PC-9 (cell line): ENCODE data around the gene AMT. TPM values are rescaled to one million over a fixed set of nuclear protein-coding genes. Genes with fewer than 3 reads are reported as not detected.
A peak's percentile ranks its signal among the peaks of the same experiment; 100 is the strongest.

ENCODE experiments used
- BruUV-seq: library from RNA; stranded (reverse); fragments of 400-500 nt; replicated peaks from 2 replicates; lab custom pipeline; 2021; lab: Mats Ljungman, UMichigan
- CTCF ChIA-PET: fragments of 300-600 bp; sonication (Branson Sonifier 250); formaldehyde crosslinking; loops from one replicate; lab custom pipeline; 2022; ENCODE audit warnings: antibody characterized with exemption; lab: Charles Lee
- POLR2A ChIA-PET: fragments of 300-600 bp; sonication (Branson Sonifier 250); formaldehyde crosslinking; loops from one replicate; lab custom pipeline; 2022; ENCODE audit warnings: antibody characterized with exemption; ENCODE audit not compliant: unreplicated experiment; lab: Charles Lee
- DNase-seq, 2 experiments: peaks; one replicate each; pipeline versions ENCODE4 v3.0.0 to v3.0.0-alpha.2; 2015 to 2022; ENCODE audit warnings: mixed read lengths in 1 of 2
- H2AFZ ChIP-seq: fragments of 200-600 bp; sonication (generic); 2 replicates; pipeline ENCODE4 v1.8.1; 2017; ENCODE audit warnings: antibody characterized with exemption
- H3F3A ChIP-seq: fragments of 200-600 bp; sonication (generic); 2 replicates; pipeline ENCODE4 v1.8.1; 2017; ENCODE audit warnings: antibody characterized with exemption, mild to moderate bottlenecking, low read depth; ENCODE audit not compliant: insufficient read depth
- H3K27ac ChIP-seq: fragments of 200-600 bp; sonication (generic); 2 replicates; pipeline ENCODE4 v1.6.1; 2016; ENCODE audit warnings: mixed run types
- H3K27me3 ChIP-seq: fragments of 200-600 bp; sonication (generic); 2 replicates; pipeline ENCODE4 v1.6.1; 2016; ENCODE audit warnings: low read depth, mixed run types; ENCODE audit not compliant: insufficient read depth
- H3K36me3 ChIP-seq: fragments of 200-600 bp; sonication (generic); 2 replicates; pipeline ENCODE4 v1.6.1; 2016; ENCODE audit warnings: low read depth, mixed run types
- H3K4me1 ChIP-seq: fragments of 200-600 bp; sonication (generic); replicated peaks from 2 replicates; pipeline ENCODE4 v1.6.1; 2016; ENCODE audit warnings: mixed run types; ENCODE audit not compliant: insufficient read depth
- H3K4me2 ChIP-seq: fragments of 200-600 bp; sonication (generic); 2 replicates; pipeline ENCODE4 v1.6.1; 2017; ENCODE audit warnings: mixed run types
- H3K4me3 ChIP-seq: fragments of 200-600 bp; sonication (generic); 2 replicates; pipeline ENCODE4 v1.6.1; 2016; ENCODE audit warnings: mixed run types
- H3K79me2 ChIP-seq: fragments of 200-600 bp; sonication (generic); 2 replicates; pipeline ENCODE4 v1.6.1; 2017; ENCODE audit warnings: low read depth, mixed run types
- H3K9me2 ChIP-seq: fragments of 200-600 bp; sonication (generic); 2 replicates; pipeline ENCODE4 v1.8.1; 2017; ENCODE audit warnings: mild to moderate bottlenecking; ENCODE audit not compliant: insufficient read depth
- H3K9me3 ChIP-seq: fragments of 200-600 bp; sonication (generic); 2 replicates; pipeline ENCODE4 v1.8.1; 2016; ENCODE audit warnings: low read depth; ENCODE audit not compliant: insufficient read depth
- H4K20me1 ChIP-seq: fragments of 200-600 bp; sonication (generic); 2 replicates; pipeline ENCODE4 v1.8.1; 2017; ENCODE audit not compliant: insufficient read depth
- EZH2 ChIP-seq: fragments of 200-600 bp; sonication (generic); IDR thresholded peaks from 2 replicates; pipeline ENCODE4 v1.8.0; 2017; ENCODE audit warnings: antibody characterized with exemption, low read depth
- intact Hi-C: fragments of 100-400 bp; cut with micrococcal nuclease; formaldehyde crosslinking; loops from one replicate; pipeline ENCODE4 v1.10.0; 2022; ENCODE audit not compliant: unreplicated experiment
- total RNA-seq: library from RNA; stranded (reverse); gene quantifications from 2 replicates; pipeline ENCODE4 v1.2.3, GENCODE V29; 2021
- TF ChIP-seq, protein P1 (sequence below): fragments of 200-600 bp; sonication (generic); conservative IDR thresholded peaks from 2 replicates; pipeline ENCODE4 v1.6.1; 2017; ENCODE audit warnings: mixed run types, antibody characterized with exemption, mild to moderate bottlenecking, moderate library complexity

Gene AMT
- total RNA-seq, 1 experiment from 2014 or later = 12.9 TPM

DNA sequence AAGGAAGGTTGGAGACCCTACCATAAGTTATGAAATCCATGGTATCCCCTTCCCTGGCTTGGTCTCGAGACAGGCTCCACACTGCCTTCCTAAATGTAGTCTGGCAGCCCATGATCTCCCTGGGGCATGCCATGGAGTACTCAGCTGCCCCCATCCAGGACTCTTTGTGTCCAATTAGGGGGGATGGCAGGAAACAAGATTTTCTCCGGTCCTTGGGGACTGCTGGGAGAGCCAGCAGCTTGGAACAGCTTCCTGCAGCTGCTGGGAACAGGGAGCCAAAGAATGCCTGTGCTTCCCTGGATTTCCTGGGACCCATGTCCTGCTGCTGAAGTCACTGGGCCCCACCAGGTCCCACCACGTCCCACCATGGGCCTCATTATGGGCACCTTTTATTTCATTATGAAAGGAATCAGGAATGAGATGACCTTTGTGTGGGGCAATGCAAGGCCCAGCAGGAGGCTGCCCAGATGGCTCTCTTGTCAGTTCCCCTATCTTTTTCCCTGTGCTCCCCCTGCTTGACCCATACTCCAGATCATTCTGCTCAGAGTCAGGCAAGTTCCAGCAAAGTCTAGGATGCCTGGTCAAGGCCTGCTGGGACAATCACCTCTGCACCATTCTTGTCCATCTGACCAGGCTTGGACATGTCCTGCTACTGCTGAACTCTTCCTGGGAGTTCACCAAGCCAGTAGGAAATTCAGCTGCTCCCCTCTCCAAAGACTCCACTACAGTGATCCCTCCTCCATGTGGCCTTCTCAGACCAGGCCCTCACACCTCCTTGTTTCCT lies 32.8 kb upstream of the AMT start:
- Histone ChIP-seq H3K4me3 (no peak overlapping the region), H2AFZ (no peak overlapping the region), H3K9me3 (no peaks in the 10 kb centered on the region), H3K27me3 (no peaks in the 10 kb centered on the region), H3K4me1 (peaks cover 31% of the 10 kb centered on the region), H3K27ac (no peak overlapping the region), H3K4me2 (no peak overlapping the region), H4K20me1 (no peaks in the 10 kb centered on the region), H3F3A (peaks cover 3% of the 10 kb centered on the region; the same call in 1 of the 2 replicates), H3K9me2 (no peaks in the 10 kb centered on the region), H3K79me2 (no peaks in the 10 kb centered on the region), H3K36me3 (no peaks in the 10 kb centered on the region)
- intact Hi-C loops = loop anchor here (1.0 kb wide), 3 partner anchors 84 to 384 kb away; partner anchors contain the start of gene APEH
- CTCF ChIA-PET = interaction anchor here (0.6 to 2.1 kb wide), 10 partner anchors 15 to 121 kb away, joined by 3 to 9 read pairs (median 4); partner anchors contain the start of genes DAG1, RHOA, TCTA and USP4
- BruUV-seq = no TSS peak
- TF ChIP-seq, protein P1, sequence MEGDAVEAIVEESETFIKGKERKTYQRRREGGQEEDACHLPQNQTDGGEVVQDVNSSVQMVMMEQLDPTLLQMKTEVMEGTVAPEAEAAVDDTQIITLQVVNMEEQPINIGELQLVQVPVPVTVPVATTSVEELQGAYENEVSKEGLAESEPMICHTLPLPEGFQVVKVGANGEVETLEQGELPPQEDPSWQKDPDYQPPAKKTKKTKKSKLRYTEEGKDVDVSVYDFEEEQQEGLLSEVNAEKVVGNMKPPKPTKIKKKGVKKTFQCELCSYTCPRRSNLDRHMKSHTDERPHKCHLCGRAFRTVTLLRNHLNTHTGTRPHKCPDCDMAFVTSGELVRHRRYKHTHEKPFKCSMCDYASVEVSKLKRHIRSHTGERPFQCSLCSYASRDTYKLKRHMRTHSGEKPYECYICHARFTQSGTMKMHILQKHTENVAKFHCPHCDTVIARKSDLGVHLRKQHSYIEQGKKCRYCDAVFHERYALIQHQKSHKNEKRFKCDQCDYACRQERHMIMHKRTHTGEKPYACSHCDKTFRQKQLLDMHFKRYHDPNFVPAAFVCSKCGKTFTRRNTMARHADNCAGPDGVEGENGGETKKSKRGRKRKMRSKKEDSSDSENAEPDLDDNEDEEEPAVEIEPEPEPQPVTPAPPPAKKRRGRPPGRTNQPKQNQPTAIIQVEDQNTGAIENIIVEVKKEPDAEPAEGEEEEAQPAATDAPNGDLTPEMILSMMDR = no peak
- no peak for TF ChIP-seq EZH2
- POLR2A ChIA-PET = no interaction called here
- DNase-seq = no peak

DNA sequence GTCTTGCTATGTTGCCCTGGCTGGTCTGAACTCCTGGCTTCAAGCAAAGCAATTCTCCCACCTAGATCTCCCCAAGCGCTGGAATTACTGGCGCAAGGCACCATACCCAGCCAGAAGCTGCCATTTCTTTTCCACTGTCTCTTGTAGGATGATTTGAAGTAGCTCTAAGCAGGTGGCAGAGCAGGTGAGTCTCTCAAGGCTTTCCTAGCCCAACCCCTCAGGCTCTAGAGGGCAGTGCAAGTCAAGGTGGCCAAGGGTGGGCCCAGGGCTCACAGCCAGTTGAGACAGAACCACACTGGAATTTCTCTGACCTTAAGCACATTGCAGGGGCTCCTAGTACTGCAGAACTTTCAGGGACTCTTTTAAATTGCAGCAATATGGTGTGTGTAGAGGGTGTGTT lies 32.2 kb upstream of the AMT start:
- Histone ChIP-seq H4K20me1 (no peaks in the 10 kb centered on the region), H3K27ac (no peak overlapping the region), H3K9me2 (no peaks in the 10 kb centered on the region), H3K4me3 (no peak overlapping the region), H3F3A (peaks cover 3% of the 10 kb centered on the region; the same call in 1 of the 2 replicates), H3K4me2 (no peak overlapping the region), H2AFZ (no peak overlapping the region), H3K36me3 (no peaks in the 10 kb centered on the region), H3K4me1 (peaks cover 24% of the 10 kb centered on the region), H3K9me3 (no peaks in the 10 kb centered on the region), H3K79me2 (no peaks in the 10 kb centered on the region), H3K27me3 (no peaks in the 10 kb centered on the region)
- no peak for TF ChIP-seq EZH2
- TF ChIP-seq, protein P1 = peak; percentile 51; the same call in 1 of the 2 replicates
- ChIA-PET POLR2A (interaction anchor here (0.6 kb wide), 1 partner anchor 85 kb away, joined by 3 read pairs; no protein-coding TSS in a partner anchor), CTCF (interaction anchor here (0.6 to 2.1 kb wide), 14 partner anchors 16 to 215 kb away, joined by 3 to 11 read pairs (median 4); partner anchors contain the start of genes DAG1, RHOA, TCTA and USP4)
- intact Hi-C loops = loop anchor here (1.0 kb wide), 3 partner anchors 85 to 385 kb away; partner anchors contain the start of gene APEH
- no TSS peak for BruUV-seq
- DNase-seq = peak; percentile 75

DNA sequence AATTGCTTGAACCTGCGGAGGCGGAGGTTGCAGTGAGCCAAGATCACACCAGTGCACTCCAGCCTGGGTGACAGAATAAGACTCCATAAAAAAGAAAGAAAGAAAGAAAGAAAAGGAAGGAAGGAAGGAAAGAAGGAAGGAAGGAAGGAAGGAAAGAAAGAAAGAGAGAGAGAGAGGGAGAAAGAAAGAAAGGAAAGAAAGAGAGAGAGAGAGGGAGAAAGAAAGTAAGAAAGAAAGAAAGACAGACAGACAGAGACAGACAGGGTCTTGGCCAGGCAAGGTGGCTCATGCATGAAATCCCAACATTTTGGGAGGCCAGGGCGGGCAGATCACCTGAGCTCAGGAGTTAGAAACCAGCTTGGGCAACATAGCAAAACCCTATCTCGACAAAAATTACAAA lies 31.3 kb upstream of the AMT start:
- POLR2A ChIA-PET = no interaction called here
- no TSS peak for BruUV-seq
- CTCF ChIA-PET = interaction anchor here (0.9 to 2.1 kb wide), 2 partner anchors 16 to 47 kb away, joined by 3 to 7 read pairs; partner anchors contain the start of gene DAG1

More for the DNA sequence above, 31.3 kb upstream of the AMT start:
- TF ChIP-seq, protein P1 = no peak
- TF ChIP-seq EZH2 = no peak
- Histone ChIP-seq H3K9me2 (no peaks in the 10 kb centered on the region), H2AFZ (no peak overlapping the region), H3K4me2 (no peak overlapping the region), H3K27me3 (no peaks in the 10 kb centered on the region), H4K20me1 (no peaks in the 10 kb centered on the region), H3K4me3 (no peak overlapping the region), H3F3A (peaks cover 3% of the 10 kb centered on the region; the same call in 1 of the 2 replicates), H3K27ac (no peak overlapping the region), H3K36me3 (no peaks in the 10 kb centered on the region), H3K79me2 (no peaks in the 10 kb centered on the region), H3K9me3 (no peaks in the 10 kb centered on the region), H3K4me1 (peaks cover 20% of the 10 kb centered on the region)
- DNase-seq = no peak
- intact Hi-C loops = loop anchor here (1.0 kb wide), 3 partner anchors 86 to 386 kb away; partner anchors contain the start of gene APEH
